H1 (cell line): Measurements from ENCODE around the gene UBE3B. TPM values are rescaled to one million over a fixed set of nuclear protein-coding genes. Genes with fewer than 3 reads are reported as not detected.

Experiments
- CBX8 ChIP-seq: fragments of 300-800, 300-1000 bp; sonication (generic); IDR thresholded peaks from 2 replicates; pipeline ENCODE4 v1.7.1; 2016; ENCODE audit warnings: low read depth, low read length, borderline replicate concordance
- CEBPB ChIP-seq: IDR thresholded peaks from 2 replicates; pipeline ENCODE4 v1.6.1; 2012; ENCODE audit warnings: low read depth, low read length
- GTF2F1 ChIP-seq: IDR thresholded peaks from 2 replicates; pipeline ENCODE4 v1.6.1; 2012; ENCODE audit warnings: low read depth, low read length, improper control_type of control experiment, borderline replicate concordance
- JUN ChIP-seq: IDR thresholded peaks from 2 replicates; pipeline ENCODE4 v1.6.1; 2011; ENCODE audit warnings: low read depth, mild to moderate bottlenecking, improper control_type of control experiment, low read length
- RAD21 ChIP-seq, 2 experiments: IDR thresholded peaks in 1 of 2; conservative IDR thresholded peaks in 1 of 2; 2 replicates each; pipeline ENCODE4 v1.6.1; 2011; ENCODE audit warnings: low read depth in 2 of 2, low read length in 2 of 2, improper control_type of control experiment in 1 of 2, inconsistent platforms in 1 of 2, mild to moderate bottlenecking in 1 of 2, moderate library complexity in 1 of 2
- TBP ChIP-seq: IDR thresholded peaks from 2 replicates; pipeline ENCODE4 v1.6.1; 2011; ENCODE audit warnings: low read depth, low read length, improper control_type of control experiment
- polyA plus RNA-seq, 7 experiments: library from polyadenylated mRNA; depleted of rRNA in 3 of 7; stranded (reverse) in 5 of 7; unstranded in 2 of 7; fragments of >200 nt in 5 of 7; fragments of 200-250 nt in 2 of 7; gene quantifications; 1 replicate in 5 of 7; 2 replicates in 1 of 7; 4 replicates in 1 of 7; pipeline versions ENCODE4 v1.2.1 to v1.2.3, GENCODE V29; 2011 to 2013; ENCODE audit warnings: missing spikeins in 2 of 7, mixed read lengths in 2 of 7
- total RNA-seq: library from RNA; stranded (reverse); fragmentation: NEBNext Ultra II Directional; extraction: Animal tissue kit (Norgen Biotek cat#: 25700); gene quantifications from 2 replicates; pipeline ENCODE4 v1.2.1, GENCODE V29; 2021
- TF ChIP-seq, protein P1 (sequence below): fragments of 300-600 bp; sonication (generic); IDR thresholded peaks from 2 replicates; pipeline ENCODE4 v1.7.1; 2012; ENCODE audit warnings: low read length, moderate library complexity, mild to moderate bottlenecking, inconsistent platforms; ENCODE audit not compliant: insufficient replicate concordance
- TF ChIP-seq, protein P2 (sequence below): IDR thresholded peaks from 2 replicates; pipeline ENCODE4 v1.6.1; 2011; ENCODE audit warnings: low read length, improper control_type of control experiment

Gene UBE3B
- total and polyA plus RNA-seq, 2 of the 8 experiments (the other 6 are each of a cell fraction or from before 2014, with no cell fraction given), result 14.0 to 21.1 TPM

DNA sequence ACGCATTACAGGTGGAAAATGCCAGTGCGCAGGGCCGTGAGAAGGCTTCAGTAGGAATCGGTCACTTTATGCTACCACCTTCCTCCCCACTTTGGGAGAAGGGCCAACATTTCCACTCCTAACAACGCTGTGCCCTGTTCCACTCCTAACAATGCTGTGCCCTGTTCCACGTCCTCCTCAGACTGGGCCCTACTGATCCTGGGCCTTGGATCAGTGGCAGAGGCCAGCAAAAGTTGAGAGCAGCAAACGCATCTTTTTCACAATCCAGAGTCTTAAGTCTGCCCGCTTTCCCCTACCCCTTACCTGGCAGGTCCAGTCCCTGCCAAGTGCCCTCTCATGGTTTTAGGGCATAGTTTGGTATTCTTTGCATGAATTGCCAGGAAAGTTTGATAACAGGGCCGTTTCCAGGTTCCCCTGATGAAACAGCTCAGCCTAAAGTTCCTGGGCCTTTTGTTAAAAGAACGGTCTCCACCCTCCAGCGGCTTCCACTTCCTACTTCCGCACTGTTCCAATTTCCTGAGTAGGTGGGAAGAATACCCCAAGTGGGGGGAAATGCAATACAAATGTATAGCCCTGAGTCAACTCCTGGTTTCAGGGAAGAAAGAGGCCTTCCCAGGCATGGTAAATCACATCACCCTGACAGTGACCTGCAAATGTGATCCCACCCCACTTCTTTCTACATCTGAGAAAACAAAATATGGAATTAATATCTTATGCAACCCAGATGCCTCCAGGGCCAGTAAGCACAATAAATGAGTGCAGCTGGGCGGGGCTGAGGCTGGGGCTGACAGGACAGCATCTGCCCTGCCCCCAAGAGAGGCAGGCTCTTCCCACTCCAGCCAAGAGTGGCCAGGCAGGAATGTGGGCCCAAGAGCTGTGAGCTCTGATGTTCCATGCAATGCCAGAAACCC lies 15.3 kb upstream of the UBE3B start (continued):
- TF ChIP-seq, protein P1, sequence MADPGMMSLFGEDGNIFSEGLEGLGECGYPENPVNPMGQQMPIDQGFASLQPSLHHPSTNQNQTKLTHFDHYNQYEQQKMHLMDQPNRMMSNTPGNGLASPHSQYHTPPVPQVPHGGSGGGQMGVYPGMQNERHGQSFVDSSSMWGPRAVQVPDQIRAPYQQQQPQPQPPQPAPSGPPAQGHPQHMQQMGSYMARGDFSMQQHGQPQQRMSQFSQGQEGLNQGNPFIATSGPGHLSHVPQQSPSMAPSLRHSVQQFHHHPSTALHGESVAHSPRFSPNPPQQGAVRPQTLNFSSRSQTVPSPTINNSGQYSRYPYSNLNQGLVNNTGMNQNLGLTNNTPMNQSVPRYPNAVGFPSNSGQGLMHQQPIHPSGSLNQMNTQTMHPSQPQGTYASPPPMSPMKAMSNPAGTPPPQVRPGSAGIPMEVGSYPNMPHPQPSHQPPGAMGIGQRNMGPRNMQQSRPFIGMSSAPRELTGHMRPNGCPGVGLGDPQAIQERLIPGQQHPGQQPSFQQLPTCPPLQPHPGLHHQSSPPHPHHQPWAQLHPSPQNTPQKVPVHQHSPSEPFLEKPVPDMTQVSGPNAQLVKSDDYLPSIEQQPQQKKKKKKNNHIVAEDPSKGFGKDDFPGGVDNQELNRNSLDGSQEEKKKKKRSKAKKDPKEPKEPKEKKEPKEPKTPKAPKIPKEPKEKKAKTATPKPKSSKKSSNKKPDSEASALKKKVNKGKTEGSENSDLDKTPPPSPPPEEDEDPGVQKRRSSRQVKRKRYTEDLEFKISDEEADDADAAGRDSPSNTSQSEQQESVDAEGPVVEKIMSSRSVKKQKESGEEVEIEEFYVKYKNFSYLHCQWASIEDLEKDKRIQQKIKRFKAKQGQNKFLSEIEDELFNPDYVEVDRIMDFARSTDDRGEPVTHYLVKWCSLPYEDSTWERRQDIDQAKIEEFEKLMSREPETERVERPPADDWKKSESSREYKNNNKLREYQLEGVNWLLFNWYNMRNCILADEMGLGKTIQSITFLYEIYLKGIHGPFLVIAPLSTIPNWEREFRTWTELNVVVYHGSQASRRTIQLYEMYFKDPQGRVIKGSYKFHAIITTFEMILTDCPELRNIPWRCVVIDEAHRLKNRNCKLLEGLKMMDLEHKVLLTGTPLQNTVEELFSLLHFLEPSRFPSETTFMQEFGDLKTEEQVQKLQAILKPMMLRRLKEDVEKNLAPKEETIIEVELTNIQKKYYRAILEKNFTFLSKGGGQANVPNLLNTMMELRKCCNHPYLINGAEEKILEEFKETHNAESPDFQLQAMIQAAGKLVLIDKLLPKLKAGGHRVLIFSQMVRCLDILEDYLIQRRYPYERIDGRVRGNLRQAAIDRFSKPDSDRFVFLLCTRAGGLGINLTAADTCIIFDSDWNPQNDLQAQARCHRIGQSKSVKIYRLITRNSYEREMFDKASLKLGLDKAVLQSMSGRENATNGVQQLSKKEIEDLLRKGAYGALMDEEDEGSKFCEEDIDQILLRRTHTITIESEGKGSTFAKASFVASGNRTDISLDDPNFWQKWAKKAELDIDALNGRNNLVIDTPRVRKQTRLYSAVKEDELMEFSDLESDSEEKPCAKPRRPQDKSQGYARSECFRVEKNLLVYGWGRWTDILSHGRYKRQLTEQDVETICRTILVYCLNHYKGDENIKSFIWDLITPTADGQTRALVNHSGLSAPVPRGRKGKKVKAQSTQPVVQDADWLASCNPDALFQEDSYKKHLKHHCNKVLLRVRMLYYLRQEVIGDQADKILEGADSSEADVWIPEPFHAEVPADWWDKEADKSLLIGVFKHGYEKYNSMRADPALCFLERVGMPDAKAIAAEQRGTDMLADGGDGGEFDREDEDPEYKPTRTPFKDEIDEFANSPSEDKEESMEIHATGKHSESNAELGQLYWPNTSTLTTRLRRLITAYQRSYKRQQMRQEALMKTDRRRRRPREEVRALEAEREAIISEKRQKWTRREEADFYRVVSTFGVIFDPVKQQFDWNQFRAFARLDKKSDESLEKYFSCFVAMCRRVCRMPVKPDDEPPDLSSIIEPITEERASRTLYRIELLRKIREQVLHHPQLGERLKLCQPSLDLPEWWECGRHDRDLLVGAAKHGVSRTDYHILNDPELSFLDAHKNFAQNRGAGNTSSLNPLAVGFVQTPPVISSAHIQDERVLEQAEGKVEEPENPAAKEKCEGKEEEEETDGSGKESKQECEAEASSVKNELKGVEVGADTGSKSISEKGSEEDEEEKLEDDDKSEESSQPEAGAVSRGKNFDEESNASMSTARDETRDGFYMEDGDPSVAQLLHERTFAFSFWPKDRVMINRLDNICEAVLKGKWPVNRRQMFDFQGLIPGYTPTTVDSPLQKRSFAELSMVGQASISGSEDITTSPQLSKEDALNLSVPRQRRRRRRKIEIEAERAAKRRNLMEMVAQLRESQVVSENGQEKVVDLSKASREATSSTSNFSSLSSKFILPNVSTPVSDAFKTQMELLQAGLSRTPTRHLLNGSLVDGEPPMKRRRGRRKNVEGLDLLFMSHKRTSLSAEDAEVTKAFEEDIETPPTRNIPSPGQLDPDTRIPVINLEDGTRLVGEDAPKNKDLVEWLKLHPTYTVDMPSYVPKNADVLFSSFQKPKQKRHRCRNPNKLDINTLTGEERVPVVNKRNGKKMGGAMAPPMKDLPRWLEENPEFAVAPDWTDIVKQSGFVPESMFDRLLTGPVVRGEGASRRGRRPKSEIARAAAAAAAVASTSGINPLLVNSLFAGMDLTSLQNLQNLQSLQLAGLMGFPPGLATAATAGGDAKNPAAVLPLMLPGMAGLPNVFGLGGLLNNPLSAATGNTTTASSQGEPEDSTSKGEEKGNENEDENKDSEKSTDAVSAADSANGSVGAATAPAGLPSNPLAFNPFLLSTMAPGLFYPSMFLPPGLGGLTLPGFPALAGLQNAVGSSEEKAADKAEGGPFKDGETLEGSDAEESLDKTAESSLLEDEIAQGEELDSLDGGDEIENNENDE, result no peak
- TF ChIP-seq TBP (no peak), RAD21 (IDR thresholded peaks at IDR 0.05 in 1 of 2, conservative IDR thresholded peaks at IDR 0.05 in 1 of 2; ENCODE audit: low read depth in 2 of 2, low read length in 2 of 2) (no peak), GTF2F1 (no peak), CEBPB (no peak), JUN (no peak), CBX8 (no peak)
- TF ChIP-seq, protein P2, sequence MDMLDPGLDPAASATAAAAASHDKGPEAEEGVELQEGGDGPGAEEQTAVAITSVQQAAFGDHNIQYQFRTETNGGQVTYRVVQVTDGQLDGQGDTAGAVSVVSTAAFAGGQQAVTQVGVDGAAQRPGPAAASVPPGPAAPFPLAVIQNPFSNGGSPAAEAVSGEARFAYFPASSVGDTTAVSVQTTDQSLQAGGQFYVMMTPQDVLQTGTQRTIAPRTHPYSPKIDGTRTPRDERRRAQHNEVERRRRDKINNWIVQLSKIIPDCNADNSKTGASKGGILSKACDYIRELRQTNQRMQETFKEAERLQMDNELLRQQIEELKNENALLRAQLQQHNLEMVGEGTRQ, result no peak
